Liver (tissue), 9 donors: ENCODE measurements around the gene HUNK. TPM values are rescaled to one million over a fixed set of nuclear protein-coding genes. Genes with fewer than 3 reads are reported as not detected.

Source experiments
- DNase-seq: peaks from one replicate; pipeline ENCODE4 v3.0.0-alpha.2; 2017; ENCODE audit warnings: low spot score
- H3K27ac ChIP-seq, 2 donors: one replicate each; pipeline ENCODE4 v1.7.0; 2013; ENCODE audit warnings: inconsistent platforms in 2 of 2, low read length in 2 of 2, control low read depth in 1 of 2, low read depth in 1 of 2, mild to moderate bottlenecking in 1 of 2
- H3K27me3 ChIP-seq, 4 donors: one replicate each; pipeline versions ENCODE4 v1.6.1 to v1.7.0; 2013; ENCODE audit warnings: low read length in 3 of 4, inconsistent platforms in 1 of 4, mild to moderate bottlenecking in 1 of 4, moderate library complexity in 1 of 4; ENCODE audit not compliant: control insufficient read depth in 4 of 4, insufficient read depth in 4 of 4
- H3K36me3 ChIP-seq, 4 donors: one replicate each; pipeline versions ENCODE4 v1.6.1 to v1.7.0; 2013; ENCODE audit warnings: low read length in 3 of 4, mild to moderate bottlenecking in 3 of 4, low read depth in 1 of 4, moderate library complexity in 1 of 4; ENCODE audit not compliant: control insufficient read depth in 4 of 4, insufficient read depth in 3 of 4
- H3K4me1 ChIP-seq, 4 donors: one replicate each; pipeline versions ENCODE4 v1.6.1 to v1.7.0; 2013; ENCODE audit warnings: low read length in 3 of 4, mild to moderate bottlenecking in 3 of 4, moderate library complexity in 1 of 4; ENCODE audit not compliant: control insufficient read depth in 4 of 4, insufficient read depth in 4 of 4
- H3K4me3 ChIP-seq, 3 donors: one replicate each; pipeline versions ENCODE4 v1.6.1 to v1.7.0; 2013; ENCODE audit warnings: low read length in 3 of 3, control low read depth in 1 of 3, low read depth in 1 of 3, mild to moderate bottlenecking in 1 of 3
- H3K9ac ChIP-seq, 2 donors: one replicate each; pipeline ENCODE4 v1.7.0; 2013; ENCODE audit warnings: low read length in 2 of 2, mild to moderate bottlenecking in 2 of 2, moderate library complexity in 2 of 2, control low read depth in 1 of 2, low read depth in 1 of 2
- H3K9me3 ChIP-seq, 4 donors: one replicate each; pipeline versions ENCODE4 v1.6.1 to v1.7.0; 2013; ENCODE audit warnings: low read length in 3 of 4; ENCODE audit not compliant: control insufficient read depth in 4 of 4
- ATF3 ChIP-seq: IDR thresholded peaks from 2 replicates; pipeline ENCODE4 v1.6.1; 2016; ENCODE audit warnings: antibody characterized with exemption
- CTCF ChIP-seq: fragments of 150-350 bp; IDR thresholded peaks from 2 replicates; pipeline ENCODE4 v1.5.1; 2017; ENCODE audit warnings: improper control_type of control experiment, low read depth, low read length; ENCODE audit not compliant: missing input control
- EGR1 ChIP-seq, 2 donors: IDR thresholded peaks; 2 replicates each; pipeline ENCODE4 v1.6.1; 2016 to 2018; ENCODE audit warnings: antibody characterized with exemption in 2 of 2, low read depth in 2 of 2
- FOXA1 ChIP-seq: IDR thresholded peaks from 2 replicates; pipeline ENCODE4 v1.6.1; 2016; ENCODE audit warnings: antibody characterized with exemption
- FOXA2 ChIP-seq: IDR thresholded peaks from 2 replicates; pipeline ENCODE4 v1.6.1; 2016; ENCODE audit warnings: antibody characterized with exemption
- GABPA ChIP-seq, 2 donors: IDR thresholded peaks in 1 of 2; conservative IDR thresholded peaks in 1 of 2; 2 replicates each; pipeline ENCODE4 v1.6.1; 2016; ENCODE audit warnings: antibody characterized with exemption in 2 of 2, mild to moderate bottlenecking in 1 of 2, moderate library complexity in 1 of 2
- HNF4A ChIP-seq, 2 donors: conservative IDR thresholded peaks; 2 replicates each; pipeline ENCODE4 v1.6.1; 2016; ENCODE audit warnings: antibody characterized with exemption in 2 of 2, mild to moderate bottlenecking in 2 of 2
- HNF4G ChIP-seq: IDR thresholded peaks from 2 replicates; pipeline ENCODE4 v1.6.1; 2016; ENCODE audit warnings: antibody characterized with exemption
- NR2F2 ChIP-seq: IDR thresholded peaks from 2 replicates; pipeline ENCODE4 v1.6.1; 2016; ENCODE audit warnings: antibody characterized with exemption
- RAD21 ChIP-seq, 2 donors: IDR thresholded peaks; 2 replicates each; pipeline ENCODE4 v1.6.1; 2016; ENCODE audit warnings: antibody characterized with exemption in 2 of 2, mild to moderate bottlenecking in 2 of 2
- RXRA ChIP-seq, 2 donors: IDR thresholded peaks; 2 replicates each; pipeline ENCODE4 v1.6.1; 2017 to 2018; ENCODE audit warnings: antibody characterized with exemption in 2 of 2, mild to moderate bottlenecking in 1 of 2
- SP1 ChIP-seq: IDR thresholded peaks from 2 replicates; pipeline ENCODE4 v1.6.1; 2018; ENCODE audit warnings: antibody characterized with exemption, mild to moderate bottlenecking
- TAF1 ChIP-seq: conservative IDR thresholded peaks from 2 replicates; pipeline ENCODE4 v1.6.1; 2016; ENCODE audit warnings: antibody characterized with exemption, mild to moderate bottlenecking
- YY1 ChIP-seq: IDR thresholded peaks from 2 replicates; pipeline ENCODE4 v1.6.1; 2016; ENCODE audit warnings: antibody characterized with exemption, mild to moderate bottlenecking
- ZBTB33 ChIP-seq: IDR thresholded peaks from 2 replicates; pipeline ENCODE4 v1.6.1; 2016; ENCODE audit warnings: antibody characterized with exemption
- WGBS: extraction: QIAGEN DNeasy Blood & Tissue Kit; methylation state at CpG from one replicate; pipeline ENCODE4 v1.1.7; 2013; 5-methylcytosine and 5-hydroxymethylcytosine counted together
- polyA plus RNA-seq, 2 donors: library from polyadenylated mRNA; stranded (reverse) in 1 of 2; unstranded in 1 of 2; fragments of 200-250 nt in 1 of 2; fragments of >200 nt in 1 of 2; fragmentation: Nextera tagmentation in 1 of 2; extraction: Ambion mirVana in 1 of 2; gene quantifications; one replicate each; pipeline versions ENCODE4 v1.2.1 to v1.2.3, GENCODE V29; 2013 to 2015
- total RNA-seq, 2 donors: library from RNA; depleted of rRNA; stranded (reverse); fragments of >200 nt; gene quantifications; one replicate each; pipeline ENCODE4 v1.2.3, GENCODE V29; 2014
- TF ChIP-seq, protein P1 (sequence below): IDR thresholded peaks from 2 replicates; pipeline ENCODE4 v1.6.1; 2016; ENCODE audit warnings: antibody characterized with exemption, mild to moderate bottlenecking
- TF ChIP-seq, protein P2 (sequence below): IDR thresholded peaks from 2 replicates; pipeline ENCODE4 v1.6.1; 2016; ENCODE audit warnings: antibody characterized with exemption
- donor health status: healthy.
- donor health status: healthy.
- donor health status: healthy.
- donor health status: healthy.
- donor health status: healthy.

Gene HUNK
- total and polyA plus RNA-seq, 4 donors, result 0.11 to 0.92 (median 0.30) TPM

DNA sequence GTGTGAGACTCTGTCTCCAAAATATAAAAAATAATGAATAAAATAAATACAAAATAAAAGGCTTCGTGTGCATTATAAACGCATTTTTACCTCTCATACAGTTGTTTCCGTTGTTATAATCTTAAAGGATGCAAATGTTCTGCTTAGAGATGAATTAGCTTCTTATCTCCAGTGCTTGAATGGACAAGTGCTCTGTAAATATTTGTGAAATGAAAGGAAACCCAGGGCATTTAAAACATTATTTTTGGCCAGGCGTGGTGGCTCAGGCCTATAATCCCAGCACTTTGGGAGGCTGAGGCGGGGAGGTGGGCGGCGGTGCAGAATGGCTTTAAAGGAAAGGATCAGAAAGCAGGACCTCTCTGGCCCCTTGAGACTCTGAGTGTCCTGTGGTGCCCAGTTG is 94.5 kb downstream of the HUNK start:
- TF ChIP-seq SP1 (no peak), TAF1 (no peak), RXRA (IDR thresholded peaks at IDR 0.05) (no peak), HNF4G (no peak), FOXA2 (no peak), ATF3 (no peak), HNF4A (conservative IDR thresholded peaks at IDR 0.05) (no peak), EGR1 (IDR thresholded peaks at IDR 0.05; ENCODE audit: low read depth in 2 of 2) (no peak), YY1 (no peak), GABPA (IDR thresholded peaks at IDR 0.05 in 1 of 2, conservative IDR thresholded peaks at IDR 0.05 in 1 of 2) (no peak), CTCF (no peak), ZBTB33 (no peak), RAD21 (IDR thresholded peaks at IDR 0.05) (no peak), FOXA1 (no peak), NR2F2 (no peak)
- TF ChIP-seq, protein P1, sequence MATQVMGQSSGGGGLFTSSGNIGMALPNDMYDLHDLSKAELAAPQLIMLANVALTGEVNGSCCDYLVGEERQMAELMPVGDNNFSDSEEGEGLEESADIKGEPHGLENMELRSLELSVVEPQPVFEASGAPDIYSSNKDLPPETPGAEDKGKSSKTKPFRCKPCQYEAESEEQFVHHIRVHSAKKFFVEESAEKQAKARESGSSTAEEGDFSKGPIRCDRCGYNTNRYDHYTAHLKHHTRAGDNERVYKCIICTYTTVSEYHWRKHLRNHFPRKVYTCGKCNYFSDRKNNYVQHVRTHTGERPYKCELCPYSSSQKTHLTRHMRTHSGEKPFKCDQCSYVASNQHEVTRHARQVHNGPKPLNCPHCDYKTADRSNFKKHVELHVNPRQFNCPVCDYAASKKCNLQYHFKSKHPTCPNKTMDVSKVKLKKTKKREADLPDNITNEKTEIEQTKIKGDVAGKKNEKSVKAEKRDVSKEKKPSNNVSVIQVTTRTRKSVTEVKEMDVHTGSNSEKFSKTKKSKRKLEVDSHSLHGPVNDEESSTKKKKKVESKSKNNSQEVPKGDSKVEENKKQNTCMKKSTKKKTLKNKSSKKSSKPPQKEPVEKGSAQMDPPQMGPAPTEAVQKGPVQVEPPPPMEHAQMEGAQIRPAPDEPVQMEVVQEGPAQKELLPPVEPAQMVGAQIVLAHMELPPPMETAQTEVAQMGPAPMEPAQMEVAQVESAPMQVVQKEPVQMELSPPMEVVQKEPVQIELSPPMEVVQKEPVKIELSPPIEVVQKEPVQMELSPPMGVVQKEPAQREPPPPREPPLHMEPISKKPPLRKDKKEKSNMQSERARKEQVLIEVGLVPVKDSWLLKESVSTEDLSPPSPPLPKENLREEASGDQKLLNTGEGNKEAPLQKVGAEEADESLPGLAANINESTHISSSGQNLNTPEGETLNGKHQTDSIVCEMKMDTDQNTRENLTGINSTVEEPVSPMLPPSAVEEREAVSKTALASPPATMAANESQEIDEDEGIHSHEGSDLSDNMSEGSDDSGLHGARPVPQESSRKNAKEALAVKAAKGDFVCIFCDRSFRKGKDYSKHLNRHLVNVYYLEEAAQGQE, result no peak
- TF ChIP-seq, protein P2, sequence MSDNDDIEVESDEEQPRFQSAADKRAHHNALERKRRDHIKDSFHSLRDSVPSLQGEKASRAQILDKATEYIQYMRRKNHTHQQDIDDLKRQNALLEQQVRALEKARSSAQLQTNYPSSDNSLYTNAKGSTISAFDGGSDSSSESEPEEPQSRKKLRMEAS, result no peak
- no peaks in the 10 kb centered on the region for H3K4me1 ChIP-seq

DNA sequence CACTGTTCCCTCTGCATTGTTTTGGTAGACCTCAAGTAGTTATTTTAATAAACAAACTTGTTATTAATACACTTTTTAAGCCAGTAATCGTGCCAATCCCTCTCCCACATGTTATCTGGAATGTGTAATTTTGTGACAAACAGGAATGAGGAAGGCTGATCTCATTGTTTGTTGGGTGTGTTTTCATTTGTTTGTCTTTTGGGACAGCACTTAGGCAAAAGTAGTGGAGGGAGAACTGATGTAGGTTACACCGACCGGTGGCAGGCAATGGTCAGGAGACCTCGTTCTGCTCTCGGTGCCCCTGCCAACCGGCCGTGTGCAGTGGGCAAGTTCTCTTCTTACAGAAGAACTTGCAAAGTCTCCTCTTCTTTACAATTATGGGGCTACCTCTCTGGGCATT is 99.8 kb downstream of the HUNK start:
- H3K27ac ChIP-seq, result no peak overlapping the region
- TF ChIP-seq EGR1 (IDR thresholded peaks at IDR 0.05; ENCODE audit: low read depth in 2 of 2), result no peak
- TF ChIP-seq SP1, result no peak
- TF ChIP-seq HNF4G, result no peak
- TF ChIP-seq NR2F2, result no peak
- TF ChIP-seq YY1, result no peak
- 82% methylated on average over 7 of the region's 7 CpGs for WGBS
- no peaks in the 10 kb centered on the region for H3K27me3 ChIP-seq
- no peak overlapping the region for H3K4me3 ChIP-seq
- no peaks in the 10 kb centered on the region for H3K4me1 ChIP-seq
- no peaks in the 10 kb centered on the region for H3K9me3 ChIP-seq
- H3K9ac ChIP-seq, result no peak overlapping the region
- no peak for DNase-seq
- no peaks in the 10 kb centered on the region for H3K36me3 ChIP-seq

More for the DNA sequence above, 94.5 kb downstream of the HUNK start:
- no peak overlapping the region for H3K4me3 ChIP-seq
- H3K27ac ChIP-seq, result no peak overlapping the region
- H3K9me3 ChIP-seq, result no peaks in the 10 kb centered on the region
- H3K36me3 ChIP-seq, result no peaks in the 10 kb centered on the region
- H3K9ac ChIP-seq, result no peak overlapping the region
- 89% methylated on average over 7 of the region's 7 CpGs for WGBS
- DNase-seq, result no peak
- no peaks in the 10 kb centered on the region for H3K27me3 ChIP-seq
